CD4-positive, alpha-beta T cell treated with Interleukin-6 at 100 ng/mL for 8 hours (primary cell): ENCODE data around the gene PLEKHA8.

ENCODE experiments used
- DNase-seq: peaks from one replicate; pipeline ENCODE4 v3.0.0-alpha.2; 2020; ENCODE audit warnings: mixed read lengths, low spot score

Gene PLEKHA8

DNA sequence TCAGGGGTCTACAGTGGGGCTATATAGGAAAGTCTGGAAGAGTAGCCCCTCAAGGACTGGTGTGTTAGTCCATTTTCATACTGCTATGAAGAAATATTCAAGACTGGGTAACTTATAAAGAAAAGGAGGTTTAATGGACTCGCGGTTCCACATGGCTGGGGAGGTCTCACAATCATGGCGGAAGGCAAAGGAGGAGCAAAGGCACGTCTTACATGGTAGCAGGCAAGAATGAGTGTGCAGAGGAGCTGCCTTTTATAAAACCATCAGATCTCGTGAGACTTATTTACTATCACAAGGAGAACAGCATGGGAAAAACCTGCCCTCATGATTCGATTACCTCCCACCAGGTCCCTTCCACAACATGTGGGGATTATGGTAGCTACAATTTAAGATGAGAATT is 4.7 kb upstream of the PLEKHA8 start:
- DNase-seq = no peak

DNA sequence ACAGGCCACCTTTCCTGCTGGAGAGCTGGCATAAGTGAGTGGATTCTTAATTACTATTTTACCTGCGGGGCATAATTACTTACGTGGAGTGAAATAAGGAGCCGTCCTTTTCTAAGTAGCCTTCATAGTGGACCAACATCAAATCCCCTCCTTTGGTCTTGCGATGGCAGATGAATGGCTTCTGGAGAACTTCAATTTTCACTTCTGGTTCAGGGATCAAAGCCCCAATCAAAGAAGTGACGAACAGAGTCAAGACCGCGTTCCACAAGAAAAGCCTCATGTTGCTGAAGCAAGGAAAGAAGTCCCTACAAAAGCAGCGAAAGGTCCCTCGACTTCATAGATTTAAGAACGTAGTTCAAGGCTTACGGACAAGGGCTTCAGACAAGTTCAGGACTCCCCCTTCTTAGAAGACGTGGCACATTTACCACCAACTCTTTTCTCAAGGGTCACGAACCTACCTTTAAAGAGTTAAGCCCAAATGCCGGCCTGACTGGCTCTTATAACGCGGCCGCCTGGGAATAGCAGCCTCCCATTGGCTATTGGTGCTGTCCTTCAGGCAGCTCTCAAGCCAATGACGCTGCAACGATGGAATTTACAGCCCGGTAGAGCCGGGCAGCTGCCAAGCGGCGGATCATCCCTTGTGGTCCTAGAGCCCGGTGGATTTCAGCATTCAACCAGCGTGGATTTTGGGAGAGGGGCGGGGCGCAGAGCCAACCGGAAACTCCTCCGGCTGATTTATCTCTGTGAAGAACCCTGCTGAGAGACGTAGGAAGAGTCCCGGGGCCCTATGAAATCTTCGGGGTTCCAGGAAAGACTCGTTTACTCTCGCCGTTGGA is 1.8 kb upstream of the PLEKHA8 start, which contains the start of gene FKBP14:
TSS of gene FKBP14 (minus strand) at position 474 of the 836 bp plus-strand sequence. CDS start at position 280, 194 bp downstream.
- DNase-seq = peak; percentile 95

DNA sequence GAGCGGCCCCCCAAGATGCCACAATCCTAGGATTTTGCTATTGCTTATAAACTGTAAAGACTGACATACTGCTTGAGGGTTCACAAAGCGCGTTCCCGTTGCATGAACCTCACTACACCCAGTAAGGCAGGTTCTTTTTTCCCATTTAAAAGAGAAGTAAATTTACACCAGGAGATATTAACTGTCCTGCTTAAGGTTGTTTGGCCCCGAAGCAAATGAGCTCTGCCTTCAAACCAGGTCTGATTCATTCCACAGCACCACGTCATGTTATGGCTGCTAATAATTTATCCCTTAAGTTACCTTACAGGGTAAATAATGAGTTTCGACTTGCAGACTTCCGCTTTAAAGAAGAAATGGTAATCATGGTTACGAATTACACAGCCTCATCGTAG is 1.2 kb upstream of the PLEKHA8 start:
- peak; percentile 35 for DNase-seq

DNA sequence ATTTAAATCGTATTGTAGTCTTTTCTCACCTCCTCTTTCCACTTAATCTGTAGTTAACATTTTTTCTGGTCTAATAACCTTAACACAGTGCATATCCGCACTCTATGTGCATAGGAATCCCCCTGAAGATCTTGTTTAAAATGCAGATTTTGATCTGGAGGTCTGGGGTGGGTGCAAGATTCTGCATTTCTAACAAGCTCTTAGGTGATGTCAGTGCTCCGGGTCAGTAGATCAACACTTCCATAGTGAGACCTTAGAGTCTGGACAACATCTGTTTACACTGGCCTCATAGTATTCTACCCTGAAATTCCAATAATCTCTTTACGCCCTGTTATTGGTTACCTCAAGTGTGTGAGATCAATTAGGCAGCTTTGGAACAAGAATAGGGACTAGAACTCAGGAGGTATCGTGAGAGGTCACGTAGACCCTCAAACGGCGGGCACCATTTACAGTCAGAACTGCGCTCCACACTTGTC is 434 bp upstream of the PLEKHA8 start:
- no peak for DNase-seq

DNA sequence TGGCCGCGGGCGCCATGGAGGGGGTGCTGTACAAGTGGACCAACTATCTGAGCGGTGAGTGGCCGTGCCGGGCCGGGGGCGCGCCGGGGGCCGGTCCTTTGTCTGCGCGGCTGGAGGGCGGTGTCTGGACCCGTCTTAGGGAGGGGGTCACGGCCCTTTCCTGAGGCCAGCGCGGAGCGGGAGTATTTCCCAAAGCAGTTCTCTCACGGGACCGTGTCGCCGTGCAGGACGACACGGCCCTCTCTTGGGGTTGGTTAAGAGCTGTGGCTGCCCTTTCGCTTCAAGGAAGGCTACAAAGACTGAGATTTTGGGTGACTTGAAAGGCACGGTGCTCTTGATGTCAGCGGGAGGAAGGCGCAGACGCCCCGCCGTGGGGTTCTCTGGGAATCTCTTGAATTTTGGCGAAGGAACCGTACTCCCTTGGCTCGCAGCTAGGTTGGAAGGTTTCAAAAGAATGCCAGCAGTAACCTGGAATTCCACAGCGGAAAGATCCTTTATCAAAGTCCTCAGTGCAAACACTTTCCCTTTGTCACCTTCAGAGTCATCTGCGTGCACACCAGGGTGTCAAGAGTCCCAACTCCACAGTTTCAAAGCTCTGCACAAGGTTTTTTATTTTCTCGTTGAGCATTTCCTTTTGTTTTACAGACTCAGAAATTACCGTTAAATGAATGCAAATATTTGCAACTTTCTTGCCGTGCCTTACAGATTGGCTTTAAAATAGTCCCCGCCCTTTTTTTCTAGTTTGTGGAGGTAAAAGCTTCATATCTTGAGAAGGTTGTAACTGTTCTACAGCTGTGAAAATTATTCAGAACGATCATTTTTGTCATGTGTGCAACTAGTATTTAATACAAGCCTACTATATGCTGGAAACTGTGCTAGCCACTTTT is 780 bp downstream of the PLEKHA8 start:
- DNase-seq = peak; percentile 18

DNA sequence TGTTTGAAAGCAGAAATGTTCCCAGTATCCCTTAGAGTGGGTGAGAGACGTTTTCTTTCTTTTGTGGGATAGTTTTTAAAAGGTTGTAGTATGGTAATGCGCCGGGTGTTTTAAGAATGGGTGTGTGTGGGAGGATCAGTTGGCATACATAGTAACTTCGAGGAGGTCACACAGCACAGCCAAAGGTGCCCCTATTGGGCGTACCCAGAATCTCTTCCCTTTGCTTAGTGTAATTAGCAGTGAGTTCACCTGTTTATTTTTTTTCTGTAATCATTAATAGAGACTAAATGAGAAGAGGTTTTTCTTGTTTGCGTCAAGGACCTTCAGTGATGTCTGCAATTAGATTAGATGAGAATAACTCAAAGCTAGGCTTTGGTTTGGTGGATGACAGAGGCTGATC is 1.5 kb downstream of the PLEKHA8 start:
- peak; percentile 4 for DNase-seq

DNA sequence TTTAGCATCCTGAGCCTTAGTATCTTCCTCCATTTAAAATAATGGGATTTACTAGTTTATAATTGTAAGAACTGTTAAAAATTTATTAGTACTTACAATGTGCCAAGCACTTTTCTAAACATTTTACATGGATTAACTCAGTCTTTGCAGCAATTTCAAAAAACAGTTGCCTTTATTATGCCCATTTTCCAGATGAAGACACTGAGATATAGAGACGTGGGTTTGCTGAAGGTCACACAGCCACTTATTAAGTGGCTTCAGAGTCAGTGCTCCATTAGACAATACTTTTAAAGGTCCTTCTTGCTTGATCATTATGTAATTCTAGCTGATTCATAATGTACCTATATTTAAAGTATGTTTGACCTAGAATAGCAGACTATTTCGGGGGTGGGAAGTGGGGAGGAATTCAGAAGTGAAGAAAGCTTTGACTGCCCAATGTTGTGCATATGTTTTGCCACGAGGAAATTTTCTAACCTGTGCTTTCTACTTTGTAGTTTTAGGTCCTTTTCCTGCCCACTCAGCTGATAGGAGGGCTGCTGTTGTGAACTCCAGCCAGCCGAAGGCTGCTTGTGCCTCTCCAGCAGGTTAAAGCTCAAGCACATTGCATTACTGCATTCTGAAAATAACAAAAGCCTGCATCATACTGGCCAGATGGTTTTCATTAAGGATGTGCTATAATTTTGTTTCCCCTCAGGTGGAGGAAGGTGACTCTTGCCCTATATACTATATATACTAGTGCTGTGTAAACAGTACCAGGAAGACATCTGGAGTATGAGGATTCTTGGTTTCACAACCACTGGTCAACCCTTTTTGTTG is 4.3 kb downstream of the PLEKHA8 start:
- DNase-seq = no peak

DNA sequence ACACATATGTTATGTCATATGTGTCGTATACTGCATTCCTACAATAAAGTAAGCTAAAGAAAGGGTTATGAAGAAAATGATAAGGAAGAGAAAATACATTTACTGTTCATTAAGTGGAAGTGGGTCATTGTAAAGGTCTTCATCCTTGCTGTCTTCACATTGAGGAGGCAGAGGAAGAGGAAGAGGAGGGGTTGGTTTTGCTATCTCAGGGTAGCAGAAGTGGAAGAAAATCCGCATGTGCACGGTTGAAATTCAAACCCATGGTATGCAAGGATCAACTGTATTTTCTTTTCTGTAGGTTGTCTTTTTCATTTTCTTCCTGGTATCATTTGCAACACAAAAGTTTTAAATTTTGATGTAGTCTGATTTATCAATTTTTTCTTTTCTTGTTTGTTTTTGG is 6.3 kb downstream of the PLEKHA8 start:
- no peak for DNase-seq

DNA sequence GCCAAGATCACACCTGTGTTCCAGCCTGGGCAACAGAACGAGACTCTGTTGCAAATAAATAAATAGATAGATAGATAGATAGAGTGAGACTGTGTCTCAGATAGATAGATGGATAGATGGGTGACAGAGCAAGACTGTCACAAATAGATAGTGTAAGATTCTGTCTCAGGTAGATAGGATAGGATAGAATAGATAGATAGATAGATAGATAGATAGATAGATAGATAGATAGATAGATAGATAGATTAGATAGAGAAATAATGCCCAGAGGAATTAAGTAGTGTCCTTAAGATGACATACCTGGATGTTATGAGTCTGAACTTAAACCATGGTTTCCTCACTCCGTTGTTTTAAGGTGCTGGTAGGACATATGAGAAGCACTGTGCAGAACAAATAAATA is 8.0 kb downstream of the PLEKHA8 start:
- no peak for DNase-seq

DNA sequence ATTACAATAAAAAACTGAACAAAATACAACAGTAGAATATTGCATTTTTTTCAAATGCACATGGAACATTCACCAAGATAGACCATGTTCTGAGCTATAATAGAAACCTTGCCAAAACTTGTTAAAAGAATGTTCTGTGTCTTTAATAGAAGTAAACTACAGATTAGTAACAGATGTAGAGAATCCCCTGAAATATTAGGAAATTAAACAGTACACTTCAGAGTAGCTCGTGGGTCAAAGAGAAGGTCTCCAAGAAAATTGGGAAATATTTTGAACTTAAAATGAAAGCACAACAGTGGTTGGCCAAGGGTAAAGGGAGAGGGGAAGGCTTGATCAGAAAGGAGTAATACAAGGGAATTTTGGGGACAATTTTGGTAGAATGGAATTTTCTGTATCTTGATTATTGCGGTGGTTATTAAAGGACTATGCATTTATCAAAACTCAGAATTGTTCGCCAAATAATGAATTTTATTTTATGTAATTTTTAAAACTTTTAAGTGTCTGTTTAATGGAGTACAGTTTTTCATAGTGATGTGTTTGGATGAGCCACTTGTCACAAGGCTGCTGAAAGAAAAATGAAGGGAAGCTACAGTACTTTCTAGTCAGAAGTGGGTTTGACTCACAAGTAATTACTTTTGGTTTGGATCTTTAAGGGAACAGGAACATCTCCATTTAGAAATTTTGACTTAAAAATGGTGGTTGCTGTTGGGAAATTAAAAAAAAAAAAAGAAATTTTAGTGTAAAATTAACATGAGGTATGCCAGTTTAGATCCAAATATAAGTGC is 10.2 kb downstream of the PLEKHA8 start:
- DNase-seq = no peak

DNA sequence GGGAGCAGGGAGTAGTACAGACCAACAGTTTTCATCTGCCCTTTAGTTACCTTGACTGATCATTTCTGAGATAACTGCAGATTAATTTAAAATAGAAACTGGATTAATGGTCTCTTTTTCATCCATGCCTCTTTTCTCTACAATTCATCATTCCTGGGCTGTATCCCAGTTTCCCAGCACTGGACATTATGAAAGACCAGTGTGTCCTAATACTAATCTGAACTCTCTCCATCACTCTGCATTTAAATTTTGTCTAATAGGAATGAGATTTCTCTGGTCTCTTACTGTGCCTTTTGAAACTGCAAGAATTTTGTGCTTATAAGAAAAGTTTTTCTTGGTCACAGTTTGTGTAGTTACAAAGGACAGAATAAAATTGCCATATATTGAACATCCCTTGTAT is 12.7 kb downstream of the PLEKHA8 start:
- DNase-seq = no peak

DNA sequence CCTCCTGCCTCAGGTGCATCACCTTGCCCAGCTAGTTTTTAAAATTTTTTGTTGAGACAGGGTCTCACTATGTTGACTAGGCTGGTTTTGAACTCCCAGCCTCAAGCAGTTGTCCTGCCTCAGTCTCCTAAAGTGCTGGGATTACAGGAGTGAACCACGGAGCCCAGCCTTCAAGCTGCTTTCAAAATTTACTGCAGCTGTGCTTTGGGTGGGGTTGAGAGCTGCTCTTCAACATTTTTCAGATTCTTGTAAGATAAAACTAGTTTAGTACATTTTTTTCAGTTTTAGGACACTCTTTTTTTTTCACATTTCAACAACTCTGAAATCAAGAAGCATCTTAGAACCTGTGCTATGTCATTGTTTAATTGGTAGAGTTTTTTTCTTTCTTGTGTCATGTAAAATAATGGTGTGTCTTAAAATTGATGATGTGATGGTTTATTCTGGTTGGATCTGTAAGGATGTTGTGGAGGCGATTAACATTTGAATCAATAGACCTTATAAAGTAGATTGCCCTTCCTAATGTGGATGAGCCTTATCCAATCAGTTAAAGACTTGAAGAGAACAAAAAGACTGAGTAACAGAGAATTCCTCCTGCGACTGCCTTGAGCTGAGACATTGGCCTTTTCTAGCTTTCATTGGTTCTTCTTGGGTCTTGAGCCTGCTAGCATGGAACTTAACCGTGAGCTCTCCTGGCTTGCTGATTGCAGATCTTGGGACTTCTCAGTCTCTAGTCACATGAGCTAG is 13.5 kb downstream of the PLEKHA8 start:
- DNase-seq = no peak

DNA sequence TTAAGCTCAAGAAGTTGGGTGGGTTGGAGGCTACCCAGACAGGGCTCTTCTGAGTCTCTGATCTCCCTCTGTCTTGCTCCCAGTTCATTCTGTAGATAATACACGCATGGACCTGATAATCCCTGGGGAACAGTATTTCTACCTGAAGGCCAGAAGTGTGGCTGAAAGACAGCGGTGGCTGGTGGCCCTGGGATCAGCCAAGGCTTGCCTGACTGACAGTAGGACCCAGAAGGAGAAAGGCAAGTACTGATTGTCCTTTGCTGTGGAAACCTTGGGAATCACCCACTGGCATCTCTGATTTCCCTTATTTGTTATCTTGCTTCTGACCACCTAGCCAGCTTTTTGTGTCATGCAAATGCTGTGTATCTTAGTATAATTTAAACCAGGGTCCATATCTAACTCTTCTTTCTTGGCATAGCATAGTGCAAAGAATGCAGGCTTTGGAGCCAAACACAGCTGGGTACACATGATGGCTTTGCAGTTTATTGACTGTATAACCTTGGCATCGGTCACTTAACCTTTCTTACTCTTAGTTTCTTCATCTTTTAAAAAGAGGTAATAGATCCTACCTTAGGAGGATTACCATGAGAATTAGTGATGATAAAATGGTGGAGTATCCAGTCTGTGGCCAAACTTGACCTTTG is 18.0 kb downstream of the PLEKHA8 start:
- DNase-seq = no peak

DNA sequence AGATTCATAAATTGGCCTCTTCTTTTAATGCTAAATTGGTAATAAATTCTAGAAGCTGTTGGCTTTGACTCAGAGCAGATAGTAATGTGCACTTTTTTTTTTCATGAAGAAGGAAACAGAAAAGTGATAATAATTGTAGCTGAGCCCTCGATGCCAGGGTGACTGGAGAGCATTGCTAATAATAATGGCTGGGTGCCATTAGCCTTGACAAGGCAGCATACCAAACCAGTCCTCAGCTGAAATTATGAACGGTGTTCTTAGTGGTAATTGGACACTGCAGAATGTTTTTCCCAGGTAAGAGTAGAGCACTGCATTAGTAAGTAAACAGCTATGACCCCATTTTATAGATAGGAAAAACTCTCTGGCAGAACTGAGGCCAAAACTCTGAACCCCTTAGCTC is 18.9 kb downstream of the PLEKHA8 start:
- DNase-seq = no peak

DNA sequence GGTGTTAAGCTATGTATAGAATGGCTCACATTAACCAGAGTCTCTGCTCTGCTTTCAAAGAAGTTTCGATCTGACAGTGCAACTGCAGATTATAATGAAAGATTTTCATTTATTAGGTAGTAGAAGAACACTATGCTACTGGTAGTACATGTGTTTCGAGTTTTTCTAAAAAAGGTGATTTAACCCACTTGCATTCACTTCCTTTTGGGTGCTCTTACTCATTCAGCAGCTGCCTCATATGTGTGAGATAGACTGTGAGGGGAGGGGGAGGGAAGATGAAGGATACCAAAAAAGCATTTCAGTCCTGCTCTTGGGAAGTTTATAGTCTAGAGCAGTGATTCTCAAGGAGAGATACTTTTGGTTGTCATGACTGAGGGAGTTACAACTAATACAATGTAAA is 20.4 kb downstream of the PLEKHA8 start:
- no peak for DNase-seq

DNA sequence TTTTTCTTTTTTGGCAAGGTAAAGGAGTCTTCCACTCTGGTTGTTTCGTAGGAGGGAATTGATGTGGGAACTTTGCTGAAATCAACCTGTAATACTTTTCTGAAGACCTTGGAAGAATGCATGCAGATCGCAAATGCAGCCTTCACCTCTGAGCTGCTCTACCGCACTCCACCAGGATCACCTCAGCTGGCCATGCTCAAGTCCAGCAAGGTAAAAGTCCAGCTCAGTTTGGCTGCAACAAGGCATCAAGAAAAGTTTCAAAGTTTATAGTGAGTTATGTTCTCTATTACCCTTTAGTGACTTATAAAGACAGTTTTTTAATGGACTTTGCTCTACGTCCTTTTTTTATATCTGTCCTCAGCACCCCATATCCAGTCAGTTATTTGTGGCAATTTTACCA is 21.0 kb downstream of the PLEKHA8 start:
- DNase-seq = no peak

DNA sequence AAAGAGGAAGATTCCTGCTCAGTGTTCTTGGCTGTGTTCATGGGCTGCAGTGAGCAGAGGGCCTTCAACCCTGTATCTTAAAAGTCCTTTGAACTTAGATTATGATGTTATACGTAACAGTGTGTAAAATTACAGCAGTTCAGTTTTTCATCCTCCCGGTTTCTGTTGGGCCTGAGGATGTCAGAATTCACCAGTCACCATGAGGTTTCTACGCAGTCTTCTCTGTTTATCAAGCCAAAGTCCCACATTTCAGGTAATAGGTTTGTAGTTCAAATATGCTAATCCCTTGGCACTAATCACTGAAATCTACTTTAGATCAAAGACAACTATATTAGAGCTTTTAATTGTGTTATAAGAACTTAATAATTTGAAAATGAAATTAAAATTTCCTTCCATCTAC is 24.9 kb downstream of the PLEKHA8 start:
- no peak for DNase-seq

DNA sequence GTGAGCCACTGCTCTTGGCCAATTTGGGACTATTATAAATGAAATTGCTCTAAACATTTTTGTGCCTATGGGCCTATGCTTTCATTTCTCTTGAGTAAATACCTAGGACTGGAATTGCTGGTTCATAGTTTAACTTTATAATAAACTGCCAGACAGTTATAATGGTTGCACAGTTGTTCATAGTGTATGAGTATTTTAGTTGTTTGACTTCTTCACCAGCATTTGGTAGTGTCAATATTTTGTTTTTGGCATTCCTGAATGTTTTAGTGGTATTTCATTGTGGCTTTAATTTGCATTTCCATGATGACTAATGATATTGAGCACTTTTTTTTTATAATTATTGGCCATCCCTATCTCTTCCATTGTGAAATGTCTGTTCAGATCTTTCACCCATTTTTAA is 29.5 kb downstream of the PLEKHA8 start:
- DNase-seq = no peak

DNA sequence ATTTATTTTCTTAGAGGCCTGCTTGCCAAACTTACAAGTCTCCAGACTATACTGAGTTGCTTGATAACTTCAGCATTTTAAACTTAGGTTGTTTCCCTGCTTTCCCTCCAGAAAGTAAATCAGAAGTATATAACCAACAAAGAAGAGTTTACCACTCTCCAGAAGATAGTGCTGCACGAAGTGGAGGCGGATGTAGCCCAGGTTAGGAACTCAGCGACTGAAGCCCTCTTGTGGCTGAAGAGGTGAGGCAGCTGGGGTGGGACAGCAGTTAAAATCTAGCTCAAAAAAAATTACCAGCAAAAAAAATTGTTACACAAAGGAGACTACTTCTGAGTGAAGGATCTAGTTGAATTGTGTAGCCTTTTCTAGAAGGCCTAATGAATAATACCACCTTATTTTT is 33.6 kb downstream of the PLEKHA8 start:
- DNase-seq = peak; percentile 17

DNA sequence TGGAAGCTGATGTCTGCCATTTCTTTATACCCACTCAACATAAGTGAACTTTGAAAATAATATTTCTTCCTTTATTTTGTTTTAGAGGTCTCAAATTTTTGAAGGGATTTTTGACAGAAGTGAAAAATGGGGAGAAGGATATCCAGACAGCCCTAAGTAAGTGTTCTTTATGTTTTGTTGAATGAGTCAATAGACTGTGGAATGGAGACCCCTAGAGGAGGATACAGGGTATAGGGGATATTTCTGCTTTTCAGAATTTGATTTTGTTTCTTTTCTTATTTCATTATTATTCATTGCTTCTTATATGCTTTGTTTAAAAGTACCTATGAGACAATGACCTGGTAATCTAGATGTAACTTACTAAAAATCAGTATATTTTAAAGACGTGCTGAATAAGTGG is 34.4 kb downstream of the PLEKHA8 start:
- peak; percentile 4 for DNase-seq
